ENCODE results near the gene TRAF5.

Gene TRAF5

GRCh38 chr1:211370669-211371068 is 44.0 kb downstream of the TRAF5 start:
- Mint-ChIP-seq H3K27ac (no peak overlapping the region), H3K36me3 (ENCODE audit: low read depth) (peaks cover 54% of the 10 kb centered on the region), H3K4me1 (ENCODE audit: low read depth) (peaks cover 12% of the 10 kb centered on the region), H3K4me3 (no peak overlapping the region), H3K27me3 (no peaks in the 10 kb centered on the region), H3K9me3 (no peaks in the 10 kb centered on the region)
- intact Hi-C loops (cut with micrococcal nuclease): no loop called here

- no peak overlapping the region for H3K4me3 Mint-ChIP-seq
- peaks cover 16% of the 10 kb centered on the region for H3K4me1 Mint-ChIP-seq (ENCODE audit: low read depth)
- peaks cover 54% of the 10 kb centered on the region for H3K36me3 Mint-ChIP-seq (ENCODE audit: low read depth)
- intact Hi-C loops (cut with micrococcal nuclease): no loop called here
- no peaks in the 10 kb centered on the region for H3K9me3 Mint-ChIP-seq
- no peak overlapping the region for H3K27ac Mint-ChIP-seq
- no peaks in the 10 kb centered on the region for H3K27me3 Mint-ChIP-seq
Observed at GRCh38 chr1:211371406-211372105, 44.9 kb downstream of the TRAF5 start.

- peaks cover 25% of the 10 kb centered on the region for H3K4me1 Mint-ChIP-seq (ENCODE audit: low read depth)
- no peaks in the 10 kb centered on the region for H3K9me3 Mint-ChIP-seq
- intact Hi-C loops (cut with micrococcal nuclease): no loop called here
- no peaks in the 10 kb centered on the region for H3K27me3 Mint-ChIP-seq
- peaks cover 51% of the 10 kb centered on the region for H3K36me3 Mint-ChIP-seq (ENCODE audit: low read depth)
- H3K4me3 Mint-ChIP-seq: no peak overlapping the region
- H3K27ac Mint-ChIP-seq: no peak overlapping the region
Observed at GRCh38 chr1:211372463-211372862, 45.8 kb downstream of the TRAF5 start.

- no peaks in the 10 kb centered on the region for H3K9me3 Mint-ChIP-seq
- intact Hi-C loops (cut with micrococcal nuclease): no loop called here
- peaks cover 37% of the 10 kb centered on the region for H3K36me3 Mint-ChIP-seq (ENCODE audit: low read depth)
- no peaks in the 10 kb centered on the region for H3K27me3 Mint-ChIP-seq
- no peak overlapping the region for H3K27ac Mint-ChIP-seq
- H3K4me1 Mint-ChIP-seq (ENCODE audit: low read depth): peaks cover 36% of the 10 kb centered on the region
- no peak overlapping the region for H3K4me3 Mint-ChIP-seq
Observed at GRCh38 chr1:211375146-211375818, 48.6 kb downstream of the TRAF5 start.

GRCh38 chr1:211375949-211376348 is 49.3 kb downstream of the TRAF5 start:
- intact Hi-C loops (cut with micrococcal nuclease): no loop called here
- peaks cover 33% of the 10 kb centered on the region for H3K36me3 Mint-ChIP-seq (ENCODE audit: low read depth)
- peaks cover 36% of the 10 kb centered on the region for H3K4me1 Mint-ChIP-seq (ENCODE audit: low read depth)
- H3K9me3 Mint-ChIP-seq: no peaks in the 10 kb centered on the region
- H3K27ac Mint-ChIP-seq: no peak overlapping the region
- H3K4me3 Mint-ChIP-seq: no peak overlapping the region
- no peaks in the 10 kb centered on the region for H3K27me3 Mint-ChIP-seq

GRCh38 chr1:211376807-211377470 is 50.3 kb downstream of the TRAF5 start:
- Mint-ChIP-seq H3K4me3 (no peak overlapping the region), H3K4me1 (ENCODE audit: low read depth) (peaks cover 40% of the 10 kb centered on the region), H3K27ac (no peak overlapping the region), H3K9me3 (no peaks in the 10 kb centered on the region), H3K36me3 (ENCODE audit: low read depth) (peaks cover 23% of the 10 kb centered on the region), H3K27me3 (no peaks in the 10 kb centered on the region)
- intact Hi-C loops (cut with micrococcal nuclease): no loop called here

GRCh38 chr1:211377539-211378450 is 51.2 kb downstream of the TRAF5 start:
- H3K4me3 Mint-ChIP-seq: no peak overlapping the region
- peaks cover 21% of the 10 kb centered on the region for H3K36me3 Mint-ChIP-seq (ENCODE audit: low read depth)
- H3K27ac Mint-ChIP-seq: peak overlapping the region; percentile 27
- H3K9me3 Mint-ChIP-seq: no peaks in the 10 kb centered on the region
- intact Hi-C loops (cut with micrococcal nuclease): no loop called here
- peaks cover 43% of the 10 kb centered on the region for H3K4me1 Mint-ChIP-seq (ENCODE audit: low read depth)
- H3K27me3 Mint-ChIP-seq: no peaks in the 10 kb centered on the region

GRCh38 chr1:211378844-211379243 is 52.2 kb downstream of the TRAF5 start:
- H3K4me1 Mint-ChIP-seq (ENCODE audit: low read depth): peaks cover 53% of the 10 kb centered on the region
- no peak overlapping the region for H3K4me3 Mint-ChIP-seq
- H3K36me3 Mint-ChIP-seq (ENCODE audit: low read depth): peaks cover 25% of the 10 kb centered on the region
- no peaks in the 10 kb centered on the region for H3K9me3 Mint-ChIP-seq
- no peaks in the 10 kb centered on the region for H3K27me3 Mint-ChIP-seq
- H3K27ac Mint-ChIP-seq: peak overlapping the region; percentile 2
- intact Hi-C loops (cut with micrococcal nuclease): no loop called here

- H3K4me1 Mint-ChIP-seq (ENCODE audit: low read depth): peaks cover 49% of the 10 kb centered on the region
- no peaks in the 10 kb centered on the region for H3K27me3 Mint-ChIP-seq
- peaks cover 25% of the 10 kb centered on the region for H3K36me3 Mint-ChIP-seq (ENCODE audit: low read depth)
- H3K9me3 Mint-ChIP-seq: no peaks in the 10 kb centered on the region
- intact Hi-C loops (cut with micrococcal nuclease): no loop called here
- no peak overlapping the region for H3K4me3 Mint-ChIP-seq
- no peak overlapping the region for H3K27ac Mint-ChIP-seq
Observed at GRCh38 chr1:211379446-211379845, 52.8 kb downstream of the TRAF5 start.

- Mint-ChIP-seq H3K27me3 (no peaks in the 10 kb centered on the region), H3K4me1 (ENCODE audit: low read depth) (peaks cover 37% of the 10 kb centered on the region), H3K9me3 (no peaks in the 10 kb centered on the region), H3K4me3 (peak overlapping the region; percentile 96), H3K36me3 (ENCODE audit: low read depth) (peaks cover 8% of the 10 kb centered on the region), H3K27ac (no peak overlapping the region)
- intact Hi-C loops (cut with micrococcal nuclease): loop anchor here (2.0 kb wide), 2 partner anchors 55 to 123 kb away; partner anchors contain the start of genes RCOR3 and TRAF5
Observed at GRCh38 chr1:211381481-211382181, 55.0 kb downstream of the TRAF5 start.

GRCh38 chr1:211382182-211382713 is 55.6 kb downstream of the TRAF5 start:
- Mint-ChIP-seq H3K27ac (peak overlapping the region; percentile 99), H3K36me3 (ENCODE audit: low read depth) (peaks cover 7% of the 10 kb centered on the region), H3K4me3 (peak overlapping the region; percentile 96), H3K27me3 (no peaks in the 10 kb centered on the region), H3K9me3 (no peaks in the 10 kb centered on the region), H3K4me1 (ENCODE audit: low read depth) (peaks cover 31% of the 10 kb centered on the region)
- intact Hi-C loops (cut with micrococcal nuclease): loop anchor here (2.0 kb wide), 2 partner anchors 55 to 123 kb away; partner anchors contain the start of genes RCOR3 and TRAF5

- Mint-ChIP-seq H3K4me1 (ENCODE audit: low read depth) (peaks cover 24% of the 10 kb centered on the region), H3K27me3 (no peaks in the 10 kb centered on the region), H3K4me3 (peak overlapping the region; percentile 96), H3K27ac (peak overlapping the region; percentile 99), H3K36me3 (ENCODE audit: low read depth) (peaks cover 7% of the 10 kb centered on the region), H3K9me3 (no peaks in the 10 kb centered on the region)
- intact Hi-C loops (cut with micrococcal nuclease): loop anchor here (2.0 kb wide), 2 partner anchors 56 to 124 kb away; partner anchors contain the start of genes RCOR3 and TRAF5
Observed at GRCh38 chr1:211382714-211383480, 56.3 kb downstream of the TRAF5 start.

Data from dendritic cell treated with granulocyte-macrophage colony-stimulating factor and Interleukin-4, amounts not matched to agents 40 ng/mL and 50 ng/mL, for 4 days (primary cell).